Gastrocnemius medialis (tissue), 4 donors: ENCODE measurements around the gene ADPRHL1. TPM values are rescaled to one million over a fixed set of nuclear protein-coding genes. Genes with fewer than 3 reads are reported as not detected.
A peak's percentile ranks its signal among the peaks of the same experiment; 100 is the strongest.

Source experiments
- ATAC-seq, 2 donors: fragments of 150-250 bp; one replicate each; pipeline ENCODE4 v1.9.1; 2016
- DNase-seq, 2 donors: peaks; one replicate each; pipeline ENCODE4 v3.0.0-alpha.2; 2019
- H3K27ac ChIP-seq, 4 donors: fragments of 200-600 bp; sonication (generic); 1 replicate in 1 of 4; 2 replicates in 3 of 4; pipeline ENCODE4 v1.5.1; 2016 to 2018; ENCODE audit warnings: mild to moderate bottlenecking in 2 of 4, moderate library complexity in 1 of 4
- H3K27me3 ChIP-seq, 3 donors: fragments of 200-600 bp; sonication (generic) in 2 of 3; 1 replicate in 1 of 3; 2 replicates in 2 of 3; pipeline versions ENCODE4 v1.5.1 to v1.6.0; 2016 to 2019; ENCODE audit warnings: mild to moderate bottlenecking in 1 of 3, moderate library complexity in 1 of 3
- H3K36me3 ChIP-seq, 2 donors: fragments of 200-600 bp; sonication (generic) in 1 of 2; one replicate each; pipeline ENCODE4 v1.5.1; 2017 to 2018
- H3K4me1 ChIP-seq, 2 donors: fragments of 200-600 bp; sonication (generic) in 1 of 2; one replicate each; pipeline ENCODE4 v1.5.1; 2016 to 2017; ENCODE audit warnings: mild to moderate bottlenecking in 2 of 2
- H3K4me3 ChIP-seq, 4 donors: fragments of 200-600 bp; sonication (generic) in 3 of 4; 1 replicate in 1 of 4; 2 replicates in 3 of 4; pipeline ENCODE4 v1.5.1; 2016 to 2019; ENCODE audit warnings: mild to moderate bottlenecking in 2 of 4
- H3K9me3 ChIP-seq, 3 donors: fragments of 200-600 bp; sonication (generic) in 2 of 3; 1 replicate in 1 of 3; 2 replicates in 2 of 3; pipeline ENCODE4 v1.5.1; 2016 to 2019
- CTCF ChIP-seq, 5 experiments: fragments of 450-650 bp in 3 of 5; fragments of 200-600 bp in 2 of 5; sonication (generic) in 2 of 5; IDR thresholded peaks in 4 of 5; conservative IDR thresholded peaks in 1 of 5; 1 replicate in 4 of 5; 2 replicates in 1 of 5; pipeline ENCODE4 v1.5.1; 2016 to 2019; ENCODE audit warnings: antibody characterized with exemption in 5 of 5, mild to moderate bottlenecking in 3 of 5, moderate library complexity in 3 of 5
- POLR2A ChIP-seq, 2 donors: fragments of 450-650 bp; IDR thresholded peaks; one replicate each; pipeline ENCODE4 v1.6.1; 2017; ENCODE audit warnings: antibody characterized with exemption in 2 of 2, mild to moderate bottlenecking in 2 of 2, moderate library complexity in 2 of 2
- in situ Hi-C, 4 donors: fragments of 200-750 bp; cut with MboI; loops; one replicate each; pipeline versions ENCODE4 v1.15.0 to v1.8.0; 2017; ENCODE audit warnings: low sequenced_read_pairs in 4 of 4
- intact Hi-C: fragments of 100-400 bp; cut with DNase I; formaldehyde crosslinking; loops from one replicate; pipeline ENCODE4 v1.15.1; 2023; ENCODE audit warnings: low total_unique reads
- total RNA-seq, 4 donors: library from RNA; depleted of rRNA; stranded (reverse); fragments of >200 nt; gene quantifications; one replicate each; pipeline versions ENCODE4 v1.1.0 to v1.2.3, GENCODE V29; 2016

The ADPRHL1 gene
- total RNA-seq, 4 donors from 2014 or later = 224 to 354 (median 295) TPM

- ATAC-seq (no peak), DNase-seq (peak in 1 of 2 donors; percentile 6)
- intact Hi-C loops = no loop called here
- in situ Hi-C loops = no loop called here
- Histone ChIP-seq H3K27ac (no peak overlapping the region), H3K4me1 (peaks cover 0 to 9% of the 10 kb centered on the region in 2 donors), H3K27me3 (no peaks in the 10 kb centered on the region), H3K4me3 (no peak overlapping the region), H3K9me3 (no peaks in the 10 kb centered on the region), H3K36me3 (peaks cover 0 to 5% of the 10 kb centered on the region in 2 donors)
- TF ChIP-seq CTCF (IDR thresholded peaks at IDR 0.05 in 4 of 5, conservative IDR thresholded peaks at IDR 0.05 in 1 of 5) (no peak), POLR2A (IDR thresholded peaks at IDR 0.05) (no peak)
These were observed 98.3 kb downstream of the ADPRHL1 start for GRCh38 chr13:113354831-113355610.

DNA sequence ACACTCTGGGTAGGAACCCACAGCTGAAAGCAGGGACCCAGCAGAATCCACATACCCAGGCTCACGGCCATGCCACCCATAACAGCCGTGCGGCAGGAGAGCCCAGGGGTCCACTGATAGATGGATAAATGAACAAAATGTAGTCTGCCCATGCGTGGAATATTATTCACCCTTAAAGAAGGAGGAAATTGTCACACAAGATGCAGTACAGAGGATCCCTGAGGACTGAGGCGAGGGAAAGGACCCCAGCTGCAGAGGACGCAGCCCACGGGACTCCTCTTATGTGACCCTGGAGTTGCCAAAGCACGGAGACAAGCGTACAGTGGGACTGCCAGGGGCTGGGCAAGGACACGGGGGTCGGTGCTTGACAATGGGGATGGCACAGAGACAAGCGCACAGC, 100.0 kb downstream of the ADPRHL1 start:
- Histone ChIP-seq H3K9me3 (no peaks in the 10 kb centered on the region), H3K27ac (no peak overlapping the region), H3K27me3 (no peaks in the 10 kb centered on the region), H3K36me3 (peaks cover 0 to 10% of the 10 kb centered on the region in 2 donors), H3K4me1 (peaks cover 0 to 9% of the 10 kb centered on the region in 2 donors), H3K4me3 (no peak overlapping the region)
- DNase-seq = peak in 1 of 2 donors; percentile 11
- ATAC-seq = no peak
- in situ Hi-C loops (no loop called here), intact Hi-C loops (no loop called here)
- no peak for TF ChIP-seq POLR2A (IDR thresholded peaks at IDR 0.05)
- no peak for TF ChIP-seq CTCF (IDR thresholded peaks at IDR 0.05 in 4 of 5, conservative IDR thresholded peaks at IDR 0.05 in 1 of 5)

DNA sequence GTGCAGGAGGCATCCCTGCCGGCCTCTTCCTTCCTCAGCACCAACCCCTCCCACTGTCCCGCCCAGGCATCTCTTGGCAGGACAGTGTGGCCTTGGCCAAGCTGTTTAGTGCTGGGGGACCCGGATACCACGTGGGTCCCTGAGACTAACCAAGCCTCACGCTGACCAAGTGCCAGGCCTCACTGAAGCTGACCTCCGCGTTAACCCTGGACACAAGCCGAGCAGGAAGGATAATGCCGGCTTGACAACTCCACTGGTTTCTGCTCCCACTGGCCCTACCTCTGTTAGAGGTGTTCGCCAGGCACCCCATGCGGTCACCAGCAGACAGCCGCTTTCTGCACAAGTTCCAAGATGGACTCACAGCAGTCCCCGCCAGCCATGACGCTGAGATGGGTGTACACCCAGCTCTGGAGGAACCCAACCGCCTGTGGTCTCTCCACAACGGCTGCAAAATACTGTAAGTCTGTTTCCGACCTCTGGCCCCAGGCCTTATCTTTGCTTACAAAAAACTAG, 101.7 kb downstream of the ADPRHL1 start:
- peak overlapping the region in 2 of 4 donors; percentile 50 to 61 for H3K27ac ChIP-seq
- peaks cover 0 to 9% of the 10 kb centered on the region in 2 donors for H3K4me1 ChIP-seq
- peaks cover 0 to 10% of the 10 kb centered on the region in 2 donors for H3K36me3 ChIP-seq
- in situ Hi-C loops (no loop called here), intact Hi-C loops (no loop called here)
- H3K9me3 ChIP-seq = no peaks in the 10 kb centered on the region
- no peaks in the 10 kb centered on the region for H3K27me3 ChIP-seq
- DNase-seq (peak; percentile 54 to 58), ATAC-seq (peak; percentile 84 to 92)
- no peak for TF ChIP-seq POLR2A (IDR thresholded peaks at IDR 0.05)
- TF ChIP-seq CTCF (IDR thresholded peaks at IDR 0.05 in 4 of 5, conservative IDR thresholded peaks at IDR 0.05 in 1 of 5) = no peak
- peak overlapping the region in 2 of 4 donors; percentile 1 to 6 for H3K4me3 ChIP-seq

DNA sequence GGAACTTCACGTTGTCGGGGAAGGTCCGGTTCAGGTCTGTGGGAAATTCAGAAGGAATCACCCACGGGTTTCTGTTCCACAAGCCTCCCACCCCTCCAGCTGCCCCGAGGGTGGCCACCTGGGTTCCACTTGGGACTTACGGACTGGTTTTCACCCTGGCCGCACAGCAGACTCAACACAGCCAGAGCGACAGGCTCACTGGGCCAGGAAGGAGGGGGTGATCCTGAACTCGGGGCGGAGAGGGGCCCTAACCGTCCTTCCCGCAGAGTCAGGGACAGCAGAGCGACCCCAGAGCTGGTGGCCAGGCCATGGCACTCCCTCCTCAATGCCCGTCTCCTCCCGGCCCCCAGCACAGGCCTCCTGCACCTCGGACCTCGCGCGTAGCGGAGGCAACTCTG, 102.4 kb downstream of the ADPRHL1 start:
- Histone ChIP-seq H3K4me3 (no peak overlapping the region), H3K4me1 (peaks cover 0 to 9% of the 10 kb centered on the region in 2 donors), H3K36me3 (peaks cover 0 to 10% of the 10 kb centered on the region in 2 donors), H3K27me3 (no peaks in the 10 kb centered on the region), H3K27ac (peak overlapping the region in 1 of 4 donors; percentile 61), H3K9me3 (no peaks in the 10 kb centered on the region)
- in situ Hi-C loops (no loop called here), intact Hi-C loops (no loop called here)
- ATAC-seq (no peak), DNase-seq (no peak)
- TF ChIP-seq POLR2A (IDR thresholded peaks at IDR 0.05) (no peak), CTCF (IDR thresholded peaks at IDR 0.05 in 4 of 5, conservative IDR thresholded peaks at IDR 0.05 in 1 of 5) (no peak)
